Adipocyte (in vitro differentiated cells): ENCODE data around the gene CCDC83.
"Not testable (repeated sequence)": the region's sequence is repeated elsewhere in the genome, so short reads cannot be mapped to it uniquely, and the experiment has no call there.

Experiments used
- DNase-seq: peaks from one replicate; pipeline ENCODE4 v3.0.0-alpha.2; 2015; ENCODE audit warnings: low read depth
- H3K27me3 ChIP-seq: replicated peaks from 2 replicates; pipeline ENCODE4 v1.7.0; 2013; ENCODE audit warnings: mild to moderate bottlenecking, low read length, moderate library complexity; ENCODE audit not compliant: control insufficient read depth, insufficient read depth
- H3K36me3 ChIP-seq: 2 replicates; pipeline ENCODE4 v1.7.0; 2013; ENCODE audit warnings: low read length, mild to moderate bottlenecking, moderate library complexity; ENCODE audit not compliant: control insufficient read depth, insufficient read depth, severe bottlenecking
- H3K4me1 ChIP-seq: 2 replicates; pipeline ENCODE4 v1.7.0; 2013; ENCODE audit warnings: mild to moderate bottlenecking, low read length, moderate library complexity; ENCODE audit not compliant: control insufficient read depth, insufficient read depth
- H3K4me3 ChIP-seq: 2 replicates; pipeline ENCODE4 v1.7.0; 2013; ENCODE audit warnings: mild to moderate bottlenecking, low read length, moderate library complexity
- H3K9ac ChIP-seq: 2 replicates; pipeline ENCODE4 v1.7.0; 2013; ENCODE audit warnings: mild to moderate bottlenecking, low read length, moderate library complexity
- H3K9me3 ChIP-seq: 2 replicates; pipeline ENCODE4 v1.7.0; 2013; ENCODE audit warnings: mild to moderate bottlenecking, low read length, moderate library complexity; ENCODE audit not compliant: control insufficient read depth

Gene CCDC83

GRCh38 chr11:85835729-85836128 is 19.5 kb upstream of the CCDC83 start:
- Histone ChIP-seq H3K4me3 (no peak overlapping the region), H3K4me1 (no peaks in the 10 kb centered on the region), H3K9me3 (peaks cover 11% of the 10 kb centered on the region), H3K36me3 (no peaks in the 10 kb centered on the region), H3K9ac (no peak overlapping the region), H3K27me3 (no peaks in the 10 kb centered on the region)
- DNase-seq, result no peak

GRCh38 chr11:85840932-85841331 is 14.3 kb upstream of the CCDC83 start:
- H3K4me3 ChIP-seq, H3K36me3 ChIP-seq: not testable (repeated sequence)

GRCh38 chr11:85843929-85844328 is 11.3 kb upstream of the CCDC83 start:
- no peak for DNase-seq
- Histone ChIP-seq H3K9ac (no peak overlapping the region), H3K4me1 (peaks cover 9% of the 10 kb centered on the region), H3K27me3 (no peaks in the 10 kb centered on the region), H3K36me3 (no peaks in the 10 kb centered on the region), H3K4me3 (no peak overlapping the region), H3K9me3 (no peaks in the 10 kb centered on the region)

More at GRCh38 chr11:85840932-85841331, 14.3 kb upstream of the CCDC83 start:
- not testable (repeated sequence) for H3K4me1 ChIP-seq, H3K27me3 ChIP-seq, H3K9ac ChIP-seq, DNase-seq, H3K9me3 ChIP-seq

- H3K36me3 ChIP-seq, result no peaks in the 10 kb centered on the region
- H3K9me3 ChIP-seq, result no peaks in the 10 kb centered on the region
- peak; percentile 40 for DNase-seq
- peaks cover 9% of the 10 kb centered on the region for H3K4me1 ChIP-seq
- no peak overlapping the region for H3K4me3 ChIP-seq
- no peak overlapping the region for H3K9ac ChIP-seq
- H3K27me3 ChIP-seq, result no peaks in the 10 kb centered on the region
Measured at GRCh38 chr11:85844439-85845123, 10.6 kb upstream of the CCDC83 start.

- no peaks in the 10 kb centered on the region for H3K36me3 ChIP-seq
- peaks cover 9% of the 10 kb centered on the region for H3K4me1 ChIP-seq
- no peaks in the 10 kb centered on the region for H3K9me3 ChIP-seq
- no peak for DNase-seq
- H3K9ac ChIP-seq, result no peak overlapping the region
- no peak overlapping the region for H3K4me3 ChIP-seq
- no peaks in the 10 kb centered on the region for H3K27me3 ChIP-seq
Measured at GRCh38 chr11:85845124-85845631, 10.0 kb upstream of the CCDC83 start.

- no peak for DNase-seq
- no peaks in the 10 kb centered on the region for H3K9me3 ChIP-seq
- H3K36me3 ChIP-seq, result no peaks in the 10 kb centered on the region
- H3K9ac ChIP-seq, result no peak overlapping the region
- H3K4me1 ChIP-seq, result peaks cover 9% of the 10 kb centered on the region
- no peak overlapping the region for H3K4me3 ChIP-seq
- no peaks in the 10 kb centered on the region for H3K27me3 ChIP-seq
Measured at GRCh38 chr11:85847436-85847835, 7.7 kb upstream of the CCDC83 start.

GRCh38 chr11:85848006-85848405 is 7.2 kb upstream of the CCDC83 start:
- H3K9ac ChIP-seq, result no peak overlapping the region
- H3K4me1 ChIP-seq, result peaks cover 9% of the 10 kb centered on the region
- H3K36me3 ChIP-seq, result no peaks in the 10 kb centered on the region
- H3K9me3 ChIP-seq, result no peaks in the 10 kb centered on the region
- no peaks in the 10 kb centered on the region for H3K27me3 ChIP-seq
- no peak for DNase-seq
- H3K4me3 ChIP-seq, result no peak overlapping the region

GRCh38 chr11:85848556-85848955 is 6.6 kb upstream of the CCDC83 start:
- no peak overlapping the region for H3K4me3 ChIP-seq
- H3K27me3 ChIP-seq, result no peaks in the 10 kb centered on the region
- H3K9me3 ChIP-seq, result no peaks in the 10 kb centered on the region
- no peak for DNase-seq
- peaks cover 9% of the 10 kb centered on the region for H3K4me1 ChIP-seq
- no peaks in the 10 kb centered on the region for H3K36me3 ChIP-seq
- H3K9ac ChIP-seq, result no peak overlapping the region

GRCh38 chr11:85852754-85853153 is 2.4 kb upstream of the CCDC83 start:
- not testable (repeated sequence) for H3K9me3 ChIP-seq, H3K9ac ChIP-seq, H3K4me3 ChIP-seq, H3K27me3 ChIP-seq, H3K36me3 ChIP-seq, H3K4me1 ChIP-seq, DNase-seq

GRCh38 chr11:85853541-85853940 is 1.6 kb upstream of the CCDC83 start:
- not testable (repeated sequence) for H3K9ac ChIP-seq, H3K36me3 ChIP-seq, H3K4me3 ChIP-seq, H3K9me3 ChIP-seq, DNase-seq, H3K4me1 ChIP-seq, H3K27me3 ChIP-seq

GRCh38 chr11:85854212-85854556 is 999 bp upstream of the CCDC83 start:
- Histone ChIP-seq H3K9ac (peak overlapping the region; percentile 96), H3K4me1 (peaks cover 8% of the 10 kb centered on the region)
- no peak for DNase-seq

More at GRCh38 chr11:85854212-85854556, 999 bp upstream of the CCDC83 start:
- no peaks in the 10 kb centered on the region for H3K27me3 ChIP-seq
- peak overlapping the region; percentile 98 for H3K4me3 ChIP-seq
- no peaks in the 10 kb centered on the region for H3K9me3 ChIP-seq
- no peaks in the 10 kb centered on the region for H3K36me3 ChIP-seq
